ENCODE results near the gene NDUFA11. TPM values are rescaled to one million over a fixed set of nuclear protein-coding genes. Genes with fewer than 3 reads are reported as not detected.

Gene NDUFA11
- total and polyA plus RNA-seq, 4 experiments from 2014 or later, result 139 to 388 (median 241) TPM

DNA sequence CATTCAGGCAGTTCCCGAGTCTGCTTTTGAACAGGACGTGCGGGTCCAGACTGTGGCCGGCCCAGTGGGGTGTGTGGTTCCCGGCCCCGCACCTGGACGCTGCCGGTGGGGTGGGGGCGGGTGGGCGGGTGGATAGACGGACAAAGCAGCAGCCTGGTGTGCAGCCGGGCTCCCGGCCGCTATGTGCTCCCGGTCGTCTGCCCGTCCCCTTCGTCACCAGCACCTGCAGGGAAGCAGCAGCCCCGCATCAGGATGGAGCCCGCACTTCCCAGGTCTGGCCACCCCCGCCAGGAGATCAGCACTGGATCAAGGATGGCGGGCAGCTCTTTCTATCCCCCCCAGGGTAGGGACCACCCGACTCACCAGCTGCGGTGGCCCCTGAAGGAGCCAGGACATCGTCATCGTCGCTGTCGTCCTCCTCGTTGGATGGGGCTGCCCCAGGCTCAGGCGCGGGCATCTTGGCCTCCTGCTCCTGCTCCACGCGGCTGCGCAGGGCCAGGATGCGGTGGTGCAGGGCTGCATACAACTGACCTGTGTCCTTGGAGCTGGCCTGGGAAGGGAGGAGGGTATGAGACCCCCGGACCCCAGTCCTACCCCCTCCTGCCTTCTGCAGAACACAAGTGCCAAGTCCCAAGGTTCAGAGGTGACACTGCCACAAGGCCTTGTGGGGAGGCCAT, 14.0 kb upstream of the NDUFA11 start:
- H3K36me3 ChIP-seq (ENCODE audit: insufficient read depth, low read length), result peaks cover 58% of the 10 kb centered on the region
- CTCF ChIA-PET (ENCODE audit: partially characterized antibody), result no interaction called here
- POLR2A ChIA-PET (ENCODE audit: partially characterized antibody), result interaction anchor here (1.4 kb wide), 1 partner anchor 13 kb away, joined by 5 read pairs; the partner anchor contains the start of genes NDUFA11 and VMAC

DNA sequence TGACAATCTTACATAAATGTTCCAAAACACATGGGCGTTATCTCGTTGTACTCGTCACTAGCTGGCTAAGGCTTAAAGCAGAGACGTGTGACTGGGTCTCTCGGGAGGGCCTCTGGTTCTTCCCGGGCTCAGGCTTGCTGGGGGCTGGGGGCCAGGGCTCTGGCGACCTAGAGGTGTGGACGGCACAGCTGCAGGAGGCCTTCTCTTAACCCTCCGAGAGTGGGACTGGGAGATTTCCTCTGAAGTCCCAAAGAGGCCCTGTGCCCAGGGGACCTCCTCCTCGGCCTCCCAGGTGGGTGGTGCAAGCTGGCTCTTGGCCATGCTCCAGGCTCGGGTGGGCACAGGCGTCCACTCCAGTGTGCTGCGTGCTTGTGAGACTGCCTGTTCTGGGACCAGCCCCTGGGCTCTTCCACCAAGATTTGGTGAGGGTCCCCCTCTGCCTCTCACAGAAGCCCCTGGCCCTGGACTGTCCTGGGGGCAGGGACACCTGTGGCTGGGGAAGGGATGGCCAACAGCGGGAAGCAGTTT, 12.7 kb upstream of the NDUFA11 start:
- POLR2A ChIA-PET (ENCODE audit: partially characterized antibody), result interaction anchor here (1.4 kb wide), 1 partner anchor 12 kb away, joined by 5 read pairs; the partner anchor contains the start of genes NDUFA11 and VMAC
- Mint-ChIP-seq H3K36me3 (peaks cover 12 to 37% of the 10 kb centered on the region in 2 donors), H3K9me3 (peaks cover 0 to 2% (median 0%) of the 10 kb centered on the region in 8 donors), H3K27ac (no peak overlapping the region), H3K27me3 (no peaks in the 10 kb centered on the region), H3K4me3 (no peak overlapping the region), H3K4me1 (no peaks in the 10 kb centered on the region)
- intact Hi-C loops (cut with micrococcal nuclease), result no loop called here
- H3K4me3 ChIP-seq (ENCODE audit: low read length in 2 of 2), result no peak overlapping the region
- no peaks in the 10 kb centered on the region for H3K27me3 ChIP-seq (ENCODE audit: insufficient read depth, low read length)
- peaks cover 45% of the 10 kb centered on the region for H3K36me3 ChIP-seq (ENCODE audit: insufficient read depth, low read length)
- no peaks in the 10 kb centered on the region for H3K4me1 ChIP-seq (ENCODE audit: insufficient read depth, low read length)
- H3K9me3 ChIP-seq (ENCODE audit: control insufficient read depth in 1 of 2, low read length in 2 of 2), result no peaks in the 10 kb centered on the region
- DNase-seq, result no peak
- H3K27ac ChIP-seq (ENCODE audit: low read depth, low read length), result no peak overlapping the region
- CTCF ChIA-PET (ENCODE audit: partially characterized antibody), result no interaction called here

More for the DNA sequence above, 14.0 kb upstream of the NDUFA11 start:
- Histone ChIP-seq H3K4me3 (ENCODE audit: low read length in 2 of 2) (no peak overlapping the region), H3K9me3 (ENCODE audit: control insufficient read depth in 1 of 2, low read length in 2 of 2) (no peaks in the 10 kb centered on the region), H3K27ac (ENCODE audit: low read depth, low read length) (no peak overlapping the region), H3K4me1 (ENCODE audit: insufficient read depth, low read length) (no peaks in the 10 kb centered on the region), H3K27me3 (ENCODE audit: insufficient read depth, low read length) (no peaks in the 10 kb centered on the region)
- Mint-ChIP-seq H3K27me3 (no peaks in the 10 kb centered on the region), H3K9me3 (peaks cover 0 to 2% (median 0%) of the 10 kb centered on the region in 8 donors), H3K4me3 (no peak overlapping the region), H3K27ac (no peak overlapping the region), H3K4me1 (no peaks in the 10 kb centered on the region), H3K36me3 (peaks cover 23 to 49% of the 10 kb centered on the region in 2 donors)
- intact Hi-C loops (cut with micrococcal nuclease), result no loop called here
- DNase-seq, result no peak

DNA sequence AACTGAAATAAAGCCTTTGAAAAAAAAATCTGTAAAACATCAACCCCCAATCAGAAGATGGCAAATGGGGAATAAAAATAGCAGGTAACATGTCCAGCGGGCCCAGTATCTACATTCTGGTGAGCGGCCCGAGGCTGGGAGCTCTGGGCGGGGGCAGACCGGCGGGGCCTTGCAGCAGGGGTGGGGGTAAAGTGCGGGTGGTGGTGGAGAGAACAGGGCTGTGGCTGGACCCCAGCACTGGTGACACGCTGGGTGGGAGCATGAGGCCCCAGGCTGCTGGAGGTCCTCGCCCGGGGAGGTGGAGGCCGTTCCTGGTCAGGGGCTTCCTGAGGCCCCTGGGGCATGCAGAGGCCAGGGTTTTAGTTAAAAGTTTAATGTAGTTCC, 12.2 kb upstream of the NDUFA11 start:
- Mint-ChIP-seq H3K27ac (no peak overlapping the region), H3K27me3 (no peaks in the 10 kb centered on the region), H3K4me3 (no peak overlapping the region), H3K4me1 (no peaks in the 10 kb centered on the region), H3K9me3 (peaks cover 0 to 2% (median 0%) of the 10 kb centered on the region in 8 donors), H3K36me3 (peaks cover 12 to 37% of the 10 kb centered on the region in 2 donors)
- Histone ChIP-seq H3K27ac (ENCODE audit: low read depth, low read length) (no peak overlapping the region), H3K4me1 (ENCODE audit: insufficient read depth, low read length) (no peaks in the 10 kb centered on the region), H3K4me3 (ENCODE audit: low read length in 2 of 2) (no peak overlapping the region), H3K9me3 (ENCODE audit: control insufficient read depth in 1 of 2, low read length in 2 of 2) (no peaks in the 10 kb centered on the region), H3K27me3 (ENCODE audit: insufficient read depth, low read length) (no peaks in the 10 kb centered on the region), H3K36me3 (ENCODE audit: insufficient read depth, low read length) (peaks cover 44% of the 10 kb centered on the region)
- POLR2A ChIA-PET (ENCODE audit: partially characterized antibody), result interaction anchor here (2.8 kb wide), 1 partner anchor 11 kb away, joined by 7 read pairs; the partner anchor contains the start of gene VMAC
- intact Hi-C loops (cut with micrococcal nuclease), result no loop called here
- CTCF ChIA-PET (ENCODE audit: partially characterized antibody), result no interaction called here
- DNase-seq, result no peak

GRCh38 chr19:5914946-5915781, 11.6 kb upstream of the NDUFA11 start:
- Histone ChIP-seq H3K9me3 (ENCODE audit: control insufficient read depth in 1 of 2, low read length in 2 of 2) (no peaks in the 10 kb centered on the region), H3K36me3 (ENCODE audit: insufficient read depth, low read length) (peaks cover 44% of the 10 kb centered on the region), H3K27me3 (ENCODE audit: insufficient read depth, low read length) (no peaks in the 10 kb centered on the region), H3K27ac (ENCODE audit: low read depth, low read length) (no peak overlapping the region), H3K4me3 (ENCODE audit: low read length in 2 of 2) (no peak overlapping the region), H3K4me1 (ENCODE audit: insufficient read depth, low read length) (no peaks in the 10 kb centered on the region)
- intact Hi-C loops (cut with micrococcal nuclease), result no loop called here
- ChIA-PET POLR2A (ENCODE audit: partially characterized antibody) (interaction anchor here (2.8 kb wide), 1 partner anchor 10 kb away, joined by 7 read pairs; the partner anchor contains the start of gene VMAC), CTCF (ENCODE audit: partially characterized antibody) (no interaction called here)
- Mint-ChIP-seq H3K4me1 (no peaks in the 10 kb centered on the region), H3K36me3 (peaks cover 12 to 35% of the 10 kb centered on the region in 2 donors), H3K4me3 (no peak overlapping the region), H3K27me3 (no peaks in the 10 kb centered on the region), H3K27ac (no peak overlapping the region), H3K9me3 (peaks cover 0 to 2% (median 0%) of the 10 kb centered on the region in 8 donors)
- DNase-seq, result no peak

DNA sequence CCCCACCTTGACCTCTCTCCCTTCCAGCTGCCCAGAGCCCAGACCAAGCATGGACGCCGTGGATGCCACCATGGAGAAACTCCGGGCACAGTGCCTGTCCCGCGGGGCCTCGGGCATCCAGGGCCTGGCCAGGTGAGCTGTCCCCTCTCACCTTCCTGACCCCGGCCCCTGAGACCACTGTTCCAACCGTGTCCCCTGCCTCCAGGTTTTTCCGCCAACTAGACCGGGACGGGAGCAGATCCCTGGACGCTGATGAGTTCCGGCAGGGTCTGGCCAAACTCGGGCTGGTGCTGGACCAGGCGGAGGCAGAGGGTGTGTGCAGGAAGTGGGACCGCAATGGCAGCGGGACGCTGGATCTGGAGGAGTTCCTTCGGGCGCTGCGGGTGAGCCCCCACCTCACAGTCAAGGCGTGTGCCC, 10.8 kb upstream of the NDUFA11 start:
- Histone ChIP-seq H3K4me3 (ENCODE audit: low read length in 2 of 2) (no peak overlapping the region), H3K36me3 (ENCODE audit: insufficient read depth, low read length) (peaks cover 40% of the 10 kb centered on the region), H3K27ac (ENCODE audit: low read depth, low read length) (no peak overlapping the region), H3K27me3 (ENCODE audit: insufficient read depth, low read length) (no peaks in the 10 kb centered on the region), H3K9me3 (ENCODE audit: control insufficient read depth in 1 of 2, low read length in 2 of 2) (no peaks in the 10 kb centered on the region), H3K4me1 (ENCODE audit: insufficient read depth, low read length) (no peaks in the 10 kb centered on the region)
- intact Hi-C loops (cut with micrococcal nuclease), result no loop called here
- no peaks in the 10 kb centered on the region for H3K27me3 Mint-ChIP-seq
- H3K4me3 Mint-ChIP-seq, result no peak overlapping the region
- H3K27ac Mint-ChIP-seq, result no peak overlapping the region
- ChIA-PET CTCF (ENCODE audit: partially characterized antibody) (no interaction called here), POLR2A (ENCODE audit: partially characterized antibody) (interaction anchor here (0.7 to 2.8 kb wide), 2 partner anchors 10 to 48 kb away, joined by 3 to 7 read pairs; partner anchors contain the start of gene VMAC)
- no peaks in the 10 kb centered on the region for H3K4me1 Mint-ChIP-seq
- peaks cover 14 to 35% of the 10 kb centered on the region in 2 donors for H3K36me3 Mint-ChIP-seq
- DNase-seq, result no peak
- H3K9me3 Mint-ChIP-seq, result peaks cover 0 to 4% (median 0%) of the 10 kb centered on the region in 8 donors

DNA sequence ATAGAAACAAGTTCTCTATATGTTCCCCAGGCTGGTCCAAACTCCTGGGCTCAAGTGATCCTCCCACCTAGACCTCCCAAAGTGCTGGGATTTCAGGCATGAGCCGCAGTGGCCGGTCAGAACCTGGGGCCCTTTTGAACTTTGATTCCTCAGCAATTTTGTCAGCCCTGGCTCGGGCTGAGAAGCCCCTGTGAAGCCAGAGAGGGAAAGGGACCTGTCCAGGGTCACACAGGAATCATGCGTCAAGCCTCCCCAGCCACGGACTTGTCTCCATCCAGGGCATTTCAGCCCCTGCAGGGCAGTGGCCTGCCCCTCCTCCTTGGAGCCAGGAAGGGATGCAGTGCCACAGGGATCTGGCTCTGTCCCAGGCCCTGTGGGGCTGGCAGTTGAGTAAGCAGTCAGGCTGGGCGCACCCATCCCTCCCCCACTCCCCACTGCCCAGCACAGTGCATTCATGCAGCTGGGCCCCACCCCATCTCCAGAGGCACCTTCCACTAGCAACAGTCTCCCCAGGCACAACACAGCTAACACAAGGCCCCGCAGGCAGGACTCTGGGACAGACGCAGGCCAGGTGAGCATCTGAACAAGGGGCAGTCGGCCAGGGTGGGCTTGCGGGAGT, 10.3 kb upstream of the NDUFA11 start, which contains the start of gene CAPS:
Gene CAPS, plus strand, starts transcription at position 516 of the 619 bp plus-strand sequence. CDS start 153 bp downstream, outside the sequence.
- no peak within 1 kb of the TSS for H3K4me3 ChIP-seq (ENCODE audit: low read length in 2 of 2)
- H3K36me3 ChIP-seq (ENCODE audit: insufficient read depth, low read length), result peaks cover 35% of the 10 kb centered on the region
- no peak for DNase-seq
- H3K4me1 Mint-ChIP-seq, result no peaks in the 10 kb centered on the region
- H3K36me3 Mint-ChIP-seq, result peaks cover 10 to 33% of the 10 kb centered on the region in 2 donors
- peaks cover 0 to 4% (median 0%) of the 10 kb centered on the region in 8 donors for H3K9me3 Mint-ChIP-seq
- no peaks in the 10 kb centered on the region for H3K27me3 ChIP-seq (ENCODE audit: insufficient read depth, low read length)
- no peaks in the 10 kb centered on the region for H3K4me1 ChIP-seq (ENCODE audit: insufficient read depth, low read length)
- H3K9me3 ChIP-seq (ENCODE audit: control insufficient read depth in 1 of 2, low read length in 2 of 2), result no peaks in the 10 kb centered on the region
- POLR2A ChIA-PET (ENCODE audit: partially characterized antibody), result interaction anchor here (0.7 to 2.8 kb wide), 2 partner anchors 9 to 48 kb away, joined by 3 to 7 read pairs; partner anchors contain the start of gene VMAC
- H3K27ac Mint-ChIP-seq, result peak within 1 kb of the TSS in 3 of 7 donors; percentile 9 to 70 (median 42)
- H3K4me3 Mint-ChIP-seq, result no peak within 1 kb of the TSS
- H3K27ac ChIP-seq (ENCODE audit: low read depth, low read length), result no peak within 1 kb of the TSS
- intact Hi-C loops (cut with micrococcal nuclease), result no loop called here
- CTCF ChIA-PET (ENCODE audit: partially characterized antibody), result no interaction called here
- no peaks in the 10 kb centered on the region for H3K27me3 Mint-ChIP-seq

All from CD4-positive, alpha-beta memory T cell (primary cell).